HG03571 (cell line): ENCODE data around the gene AURKB.
"Not testable (repeated sequence)": the region's sequence is repeated elsewhere in the genome, so short reads cannot be mapped to it uniquely, and the experiment has no call there.

Experiments used
- ATAC-seq: cut with Tn5 transposase; IDR thresholded peaks from one replicate; pipeline ENCODE4 v1.9.1; 2021; ENCODE audit not compliant: unreplicated experiment

The AURKB gene

DNA sequence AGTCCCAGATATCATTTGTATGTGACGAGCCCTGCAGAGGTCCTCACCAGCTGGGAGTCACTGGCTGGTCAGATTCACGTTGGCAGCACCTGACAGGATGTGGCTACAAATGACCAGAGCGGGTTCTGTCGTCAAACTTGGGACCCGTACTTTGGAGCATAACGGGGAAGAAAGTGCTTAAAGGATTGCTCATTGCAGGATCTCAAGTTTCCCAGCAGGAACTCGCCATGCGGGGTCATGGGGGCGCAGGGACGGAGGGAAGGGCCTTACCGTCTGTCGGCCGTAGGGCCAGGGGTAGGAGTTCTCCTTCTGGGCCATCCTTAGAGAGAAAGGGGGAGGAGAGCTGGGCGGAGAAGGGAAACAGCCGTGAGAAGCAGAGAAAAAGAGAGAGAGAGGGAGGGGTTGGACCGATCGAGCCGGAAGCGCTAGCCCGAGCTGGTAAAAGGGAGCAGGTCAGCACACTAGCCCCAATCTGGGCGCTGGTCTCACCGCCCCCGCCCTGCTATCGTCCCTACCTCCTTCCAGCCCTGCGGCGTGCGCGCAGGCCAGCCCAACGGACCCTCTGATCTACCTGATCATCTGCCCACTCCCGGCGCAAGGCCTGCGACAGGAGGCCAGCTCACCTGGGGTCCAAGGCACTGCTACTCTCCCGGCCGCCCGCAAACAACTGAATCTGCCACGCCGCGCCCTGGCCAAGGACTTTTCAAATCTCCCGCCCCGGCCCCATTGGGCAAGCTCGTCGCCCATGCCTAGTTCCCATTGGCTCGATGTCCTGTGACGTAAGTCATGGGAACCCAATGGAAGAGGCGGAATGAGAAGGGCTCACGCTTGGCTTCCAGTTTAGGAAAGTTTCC, at the start of gene AURKB:
Gene AURKB (minus strand): TSS at position 669 of the 854 bp plus-strand sequence. CDS start 351 bp downstream, at position 318.
- ATAC-seq: peak; percentile 76

- ATAC-seq: no peak
These were observed 47.4 kb upstream of the AURKB start for GRCh38 chr17:8257801-8258200.

GRCh38 chr17:8256691-8257090, 46.3 kb upstream of the AURKB start:
- no peak for ATAC-seq

GRCh38 chr17:8256291-8256690, 45.9 kb upstream of the AURKB start:
- no peak for ATAC-seq

DNA sequence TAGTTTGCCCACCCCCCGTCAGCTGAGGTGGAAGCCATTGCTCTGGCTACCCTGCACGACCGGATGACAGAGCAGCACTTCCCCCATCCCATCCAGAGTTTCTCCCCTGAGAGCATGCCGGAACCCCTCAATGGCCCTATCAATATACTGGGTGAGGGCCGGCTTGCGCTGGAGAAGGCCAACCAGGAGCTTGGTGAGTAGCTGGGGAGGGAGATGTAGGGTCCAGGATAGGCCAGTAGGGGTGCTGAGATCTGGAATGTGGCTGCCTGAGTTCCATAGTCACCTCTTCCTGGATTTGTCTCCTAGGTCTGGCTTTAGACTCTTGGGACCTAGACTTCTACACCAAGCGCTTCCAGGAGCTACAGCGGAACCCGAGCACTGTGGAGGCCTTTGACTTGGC, 45.1 kb upstream of the AURKB start:
- ATAC-seq: no peak

DNA sequence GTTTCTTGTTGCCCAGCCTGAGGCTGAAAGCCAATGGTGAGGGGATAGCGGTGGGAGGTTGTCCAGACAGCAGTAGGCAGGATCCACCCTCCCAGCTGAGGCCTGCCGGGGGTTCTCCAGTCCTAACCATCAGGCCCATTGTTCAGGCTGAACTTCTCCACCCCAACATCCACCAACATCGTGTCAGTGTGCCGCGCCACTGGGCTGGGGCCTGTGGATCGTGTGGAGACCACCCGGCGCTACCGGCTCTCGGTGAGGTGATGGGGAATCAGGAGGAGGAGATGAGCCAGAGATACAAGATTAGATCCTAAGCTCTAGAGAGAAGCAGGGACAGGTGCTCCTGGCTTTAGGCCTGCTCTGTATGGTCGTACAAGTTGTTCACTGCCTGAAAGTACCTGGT, 44.5 kb upstream of the AURKB start:
- ATAC-seq: no peak

- no peak for ATAC-seq
These were observed 43.4 kb upstream of the AURKB start for GRCh38 chr17:8253801-8254200.

- ATAC-seq: not testable (repeated sequence)
These were observed 41.0 kb upstream of the AURKB start for GRCh38 chr17:8251411-8251810.

DNA sequence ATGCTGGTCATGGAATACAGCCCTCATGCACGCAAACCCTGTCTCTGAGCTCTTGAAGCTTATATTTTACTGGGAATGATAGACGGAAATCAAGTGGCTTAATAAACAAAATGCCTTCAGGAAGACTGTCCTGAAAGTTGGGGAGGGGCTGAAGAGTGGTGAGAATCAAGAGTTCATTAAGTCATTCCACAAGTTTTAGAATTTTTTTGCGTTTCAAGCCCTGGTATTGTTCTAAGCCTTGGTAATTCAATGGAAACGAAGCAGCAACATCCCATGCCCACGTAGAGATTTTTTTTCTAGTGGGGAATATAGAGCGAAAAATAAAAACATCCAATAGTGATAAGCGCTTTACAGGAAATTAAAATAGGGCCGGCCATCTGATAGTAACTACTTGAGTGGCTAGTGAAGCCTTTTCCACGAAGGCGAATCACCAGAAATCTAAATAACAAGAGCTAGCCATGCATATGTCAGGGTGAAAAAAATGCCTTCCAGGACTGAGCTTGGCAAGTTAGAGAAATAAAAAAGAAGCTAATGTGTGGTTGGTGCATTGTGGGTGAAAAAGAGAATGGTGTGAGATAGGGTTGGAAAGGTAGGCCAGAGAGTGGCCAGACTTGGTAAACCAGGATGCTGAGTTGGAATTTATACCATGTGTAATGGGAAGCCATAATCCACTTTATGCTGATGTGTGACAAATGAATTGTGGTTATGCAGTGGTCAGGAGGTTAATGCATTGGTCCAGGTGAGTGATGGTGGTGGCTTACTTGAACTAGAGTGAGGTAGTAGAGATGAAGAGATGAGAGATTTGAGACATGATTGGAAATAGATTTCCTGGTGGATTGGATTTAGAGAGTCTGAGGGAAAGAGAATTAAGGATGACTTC, 39.5 kb upstream of the AURKB start:
- ATAC-seq: no peak

DNA sequence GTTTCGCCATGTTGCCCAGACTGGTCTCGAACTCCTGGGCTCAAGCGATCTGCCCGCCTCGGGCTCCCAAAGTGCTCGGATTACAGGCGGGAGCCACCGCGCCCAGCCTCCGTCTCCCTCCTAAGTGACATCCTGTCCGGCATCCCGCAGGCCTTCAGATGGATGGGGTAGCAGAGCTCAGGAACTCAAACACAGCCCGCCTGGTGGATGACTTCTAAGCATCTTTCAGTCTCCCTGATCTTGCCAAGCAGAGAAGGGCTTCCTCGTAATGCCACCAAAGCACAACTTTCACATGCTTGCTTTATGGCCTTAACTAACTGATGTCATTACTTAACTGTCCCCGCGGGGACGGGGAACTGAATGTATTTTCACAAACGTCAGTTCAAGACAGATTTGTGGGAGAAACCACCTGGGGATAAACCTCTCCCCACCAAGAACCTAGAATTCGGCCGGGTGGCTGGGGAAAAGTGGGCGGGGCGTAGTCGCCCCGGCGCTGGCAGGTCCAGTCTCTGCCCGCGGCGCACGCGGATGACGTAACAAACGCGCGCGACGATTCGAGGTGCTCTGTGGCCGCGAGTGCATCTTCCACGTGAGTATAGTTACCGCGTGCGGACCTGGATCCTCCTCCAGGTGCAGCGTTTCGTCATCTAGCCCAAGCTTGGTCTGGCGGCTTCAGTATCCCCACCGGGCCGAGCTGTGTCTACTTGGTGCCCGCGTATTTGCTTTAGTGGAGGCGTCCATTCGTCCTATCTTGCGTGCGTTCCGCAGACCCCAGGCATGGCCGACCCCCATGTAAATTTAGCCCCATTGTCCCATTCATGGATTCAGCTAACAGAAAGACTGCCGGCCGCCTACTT, 38.6 kb upstream of the AURKB start, which contains the start of gene PFAS:
Gene PFAS (plus strand): TSS at position 539 of the 857 bp plus-strand sequence. CDS start 4,649 bp downstream, outside the sequence.
- peak; percentile 57 for ATAC-seq

- ATAC-seq: no peak
These were observed 34.4 kb upstream of the AURKB start for GRCh38 chr17:8244768-8245167.

GRCh38 chr17:8243827-8244226, 33.5 kb upstream of the AURKB start:
- no peak for ATAC-seq

DNA sequence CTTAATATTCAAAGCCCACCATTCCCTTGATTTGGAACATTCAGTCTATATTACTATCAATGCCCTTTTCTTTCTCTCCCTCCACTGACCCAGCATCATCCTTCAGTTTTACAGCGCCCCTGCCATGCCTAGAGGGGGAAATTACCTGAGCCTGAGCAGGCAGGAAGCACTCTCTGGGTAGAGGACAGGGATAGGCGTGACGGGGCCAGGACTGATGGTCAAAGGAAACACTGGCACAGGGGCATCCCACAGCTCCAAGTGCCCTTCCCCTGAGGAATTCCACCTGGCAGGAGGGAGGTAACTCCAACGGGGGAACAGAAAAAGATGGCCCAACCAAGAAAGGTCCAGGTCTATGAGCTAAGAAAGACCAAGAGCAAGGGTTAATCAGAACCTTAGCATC, 27.5 kb upstream of the AURKB start:
- ATAC-seq: no peak

DNA sequence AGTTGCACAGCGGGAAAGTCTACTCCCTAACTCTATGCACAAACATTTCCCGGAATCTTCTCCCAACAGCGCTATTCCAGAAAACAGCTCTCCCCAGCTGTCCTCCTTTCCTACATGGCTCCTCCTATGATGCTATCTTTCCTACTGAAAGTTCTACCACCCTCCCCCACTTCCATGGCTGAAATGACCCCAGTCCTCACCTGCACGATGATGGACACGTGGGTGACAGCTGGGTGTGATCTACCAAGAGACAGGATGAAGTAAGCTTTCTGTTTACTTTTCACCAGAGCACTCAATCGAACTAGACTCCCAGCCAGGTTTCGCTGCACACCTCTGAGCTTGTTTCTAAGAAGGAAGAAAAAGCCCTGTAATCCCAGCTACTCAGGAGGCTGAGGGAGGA, 26.8 kb upstream of the AURKB start:
- no peak for ATAC-seq

DNA sequence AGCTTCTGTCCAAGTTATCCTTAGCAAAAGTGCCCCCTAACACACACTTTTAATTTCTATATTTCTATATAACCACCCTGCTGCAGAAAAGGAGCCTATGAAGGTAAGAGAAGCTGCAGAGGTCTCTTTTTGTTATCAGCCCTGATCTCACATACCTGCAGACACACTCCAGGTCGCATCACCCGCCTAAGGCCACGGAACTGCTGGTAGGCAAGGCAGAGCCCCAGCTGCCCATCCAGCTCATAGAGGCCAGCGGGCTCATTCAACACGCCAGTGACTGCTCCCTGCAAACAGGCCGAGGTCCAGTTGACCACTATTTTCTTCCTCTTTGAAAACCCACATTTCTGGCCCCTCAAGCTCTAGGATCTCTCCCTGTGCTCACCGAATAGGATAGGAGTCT, 25.3 kb upstream of the AURKB start:
- ATAC-seq: no peak

DNA sequence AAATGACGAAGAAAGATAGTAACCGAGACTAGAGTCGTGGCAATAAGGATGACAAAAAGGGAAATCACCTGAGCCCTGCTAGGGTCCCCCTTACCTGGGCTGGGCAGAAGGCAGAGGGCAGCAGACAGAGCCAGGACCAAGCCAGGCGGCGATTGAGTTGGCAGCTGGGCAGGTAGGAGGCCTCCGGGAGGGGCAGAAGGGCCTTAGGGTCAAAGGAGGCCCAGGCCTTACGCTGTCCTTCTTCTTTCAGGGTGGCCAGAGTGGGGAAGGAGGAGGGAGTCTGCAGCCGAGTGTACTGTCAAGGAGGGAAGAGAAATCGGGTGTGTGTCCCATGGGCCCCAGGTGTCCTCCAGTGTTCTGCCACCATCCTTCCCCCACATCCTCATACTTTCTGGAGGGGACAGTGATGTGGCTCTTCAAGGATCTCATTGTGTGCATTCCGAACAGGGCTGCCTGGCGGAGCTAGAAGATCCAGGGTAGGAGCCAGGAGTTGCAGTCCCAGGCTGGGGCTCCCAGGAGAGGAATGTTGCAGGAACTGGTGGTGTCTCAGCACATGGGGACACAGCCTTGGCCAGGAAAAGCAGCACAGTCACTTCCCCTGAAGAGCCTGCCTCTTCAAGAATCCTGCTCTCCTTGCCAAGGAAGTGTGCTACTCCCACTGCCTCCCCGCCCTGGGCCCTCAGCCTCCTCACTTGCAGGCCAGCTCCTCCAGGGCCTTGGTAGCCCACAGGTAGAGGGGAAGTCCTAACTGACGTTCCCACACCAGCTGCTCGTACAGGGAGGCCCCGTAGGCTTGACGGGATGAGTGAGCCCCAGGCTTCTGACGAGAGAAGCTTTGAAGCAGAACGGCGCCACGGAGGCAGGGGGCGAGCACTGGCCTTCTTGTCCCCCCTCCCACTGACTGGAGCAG, 24.2 kb upstream of the AURKB start:
- no peak for ATAC-seq

GRCh38 chr17:8231701-8232100, 21.3 kb upstream of the AURKB start:
- no peak for ATAC-seq

- ATAC-seq: no peak
These were observed 16.8 kb upstream of the AURKB start for GRCh38 chr17:8227238-8227581.

- ATAC-seq: no peak
These were observed 16.3 kb upstream of the AURKB start for GRCh38 chr17:8226536-8227237.
